ENCODE data around the gene NTHL1.
"Not testable (repeated sequence)": the region's sequence is repeated elsewhere in the genome, so short reads cannot be mapped to it uniquely, and the experiment has no call there.

The NTHL1 gene

DNA sequence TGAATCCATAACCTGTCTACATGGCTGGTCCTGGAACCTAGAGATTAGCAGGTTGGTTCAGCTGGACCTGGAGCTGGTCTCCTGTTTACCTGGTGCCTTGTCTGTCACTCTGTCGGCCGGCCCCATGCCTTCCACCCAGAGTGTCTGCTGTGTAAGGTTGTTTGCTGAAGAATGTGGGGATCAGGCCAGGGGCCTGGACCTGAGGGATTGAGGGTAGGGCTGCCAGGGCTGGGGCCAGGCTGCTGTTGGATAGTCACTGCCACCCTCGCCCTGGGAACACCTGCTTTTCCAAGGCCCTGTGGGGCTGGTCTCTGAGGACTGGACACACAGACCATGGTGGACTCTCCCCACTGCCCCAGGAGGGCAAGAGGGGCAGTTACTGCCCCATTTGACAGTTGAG is 19.5 kb downstream of the NTHL1 start:
- DNase-seq (ENCODE audit: low spot score): no peak

DNA sequence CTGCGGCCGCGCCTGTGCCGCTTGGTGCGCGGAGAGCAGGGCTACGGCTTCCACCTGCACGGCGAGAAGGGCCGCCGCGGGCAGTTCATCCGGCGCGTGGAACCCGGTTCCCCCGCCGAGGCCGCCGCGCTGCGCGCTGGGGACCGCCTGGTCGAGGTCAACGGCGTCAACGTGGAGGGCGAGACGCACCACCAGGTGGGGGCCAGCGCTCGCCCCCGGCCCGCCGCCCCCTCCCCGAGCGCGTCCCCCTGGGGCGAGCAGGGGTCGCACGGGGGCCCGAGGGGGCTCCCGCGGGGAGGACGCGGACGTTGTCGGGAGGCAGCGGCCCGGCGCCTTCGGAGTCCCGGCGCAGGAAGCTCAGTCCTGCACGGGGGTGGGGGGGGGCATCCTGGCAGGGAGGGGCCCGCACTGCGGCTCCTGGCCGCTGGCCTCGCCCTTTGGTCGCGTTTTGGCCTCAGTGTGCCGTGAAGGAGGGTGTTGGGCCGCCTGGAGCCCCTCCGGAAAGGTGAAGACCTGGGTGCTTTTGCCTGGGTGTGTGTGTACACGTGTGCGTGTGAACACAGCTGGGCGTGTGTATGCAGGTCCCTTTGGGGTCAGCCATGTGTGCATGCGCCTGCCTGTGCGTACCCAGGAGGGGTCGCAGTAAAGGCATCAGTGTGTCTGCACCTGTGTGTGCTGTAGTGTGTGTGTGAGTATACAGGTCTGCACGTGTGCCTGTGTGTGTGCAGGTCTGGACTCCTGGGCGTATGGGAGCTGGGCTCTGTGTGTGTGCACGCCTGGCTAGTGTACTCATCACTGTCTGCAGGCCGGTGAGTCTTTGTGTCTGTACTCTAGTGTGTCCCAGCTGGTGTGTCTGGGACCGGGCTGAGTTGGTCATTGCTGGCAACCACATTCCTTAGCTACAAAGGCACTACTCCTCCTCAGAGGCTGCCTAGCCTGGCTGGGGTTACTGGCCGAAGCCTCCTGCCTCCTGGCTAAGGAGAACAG is 20.3 kb downstream of the NTHL1 start:
- no peak for DNase-seq (ENCODE audit: low spot score)

GRCh38 chr16:2026461-2027023 is 21.1 kb downstream of the NTHL1 start, which contains the start of gene NHERF2:
TSS of gene NHERF2 (plus strand) at chr16:2026902. CDS start at chr16:2027006, 104 bp downstream.
- no peak for DNase-seq (ENCODE audit: low spot score)

DNA sequence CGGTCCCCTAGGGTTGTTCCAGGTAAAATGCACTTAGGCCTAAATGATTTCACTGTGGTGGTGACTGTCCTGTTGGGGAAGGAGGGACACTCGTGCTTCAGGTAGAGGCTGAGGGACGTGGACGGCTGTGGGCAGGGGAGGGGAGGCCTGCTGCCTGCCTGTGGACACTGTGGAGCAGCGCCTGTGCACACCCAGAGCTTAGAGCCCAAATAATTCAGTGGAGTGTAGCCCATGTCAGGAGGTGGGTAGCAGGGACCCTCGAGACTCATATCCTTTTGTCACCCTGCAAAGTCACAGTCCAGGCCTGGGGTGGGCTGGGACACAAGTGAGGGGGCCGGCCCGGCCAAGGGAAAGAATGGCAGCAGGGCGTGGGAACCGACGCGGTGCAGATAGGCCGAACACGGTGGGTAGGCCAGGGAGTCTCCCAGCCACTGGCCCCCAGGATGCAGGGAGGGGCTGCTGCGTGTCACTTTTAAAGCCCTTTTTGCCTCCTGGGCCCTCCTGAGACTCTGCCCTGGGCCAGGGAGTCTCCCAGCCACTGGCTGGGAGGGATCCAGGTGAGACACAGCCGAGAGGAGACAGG is 21.7 kb downstream of the NTHL1 start:
- no peak for DNase-seq (ENCODE audit: low spot score)

DNA sequence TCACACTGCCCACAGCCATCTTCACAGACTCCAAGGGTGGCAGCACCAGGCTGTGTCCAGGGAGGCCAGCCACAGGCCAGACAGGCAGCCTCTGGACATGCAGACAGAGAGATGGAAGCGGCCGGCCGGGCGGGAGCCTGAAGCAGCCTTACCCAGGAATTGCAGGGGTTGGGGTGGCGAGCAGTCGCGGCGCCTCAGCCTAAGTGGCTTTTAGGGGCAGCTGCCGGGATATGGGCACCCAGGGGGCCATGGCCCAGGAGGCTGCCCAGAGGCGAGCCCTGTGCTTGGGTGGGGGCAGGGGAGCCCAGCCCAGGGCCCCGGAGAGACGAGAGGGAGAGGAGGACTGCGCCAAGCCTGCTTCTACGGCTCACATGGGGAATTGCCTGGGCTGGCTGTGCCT is 22.4 kb downstream of the NTHL1 start:
- DNase-seq (ENCODE audit: low spot score): no peak

GRCh38 chr16:2024032-2024420 is 23.6 kb downstream of the NTHL1 start:
- DNase-seq (ENCODE audit: low spot score): no peak

GRCh38 chr16:2023092-2024031 is 24.3 kb downstream of the NTHL1 start:
- peak; percentile 95 for DNase-seq (ENCODE audit: low spot score)

- DNase-seq (ENCODE audit: low spot score): no peak
Observed at GRCh38 chr16:2022723-2023091, 24.9 kb downstream of the NTHL1 start.

GRCh38 chr16:2019921-2020831 is 27.5 kb downstream of the NTHL1 start:
- no peak for DNase-seq (ENCODE audit: low spot score)

DNA sequence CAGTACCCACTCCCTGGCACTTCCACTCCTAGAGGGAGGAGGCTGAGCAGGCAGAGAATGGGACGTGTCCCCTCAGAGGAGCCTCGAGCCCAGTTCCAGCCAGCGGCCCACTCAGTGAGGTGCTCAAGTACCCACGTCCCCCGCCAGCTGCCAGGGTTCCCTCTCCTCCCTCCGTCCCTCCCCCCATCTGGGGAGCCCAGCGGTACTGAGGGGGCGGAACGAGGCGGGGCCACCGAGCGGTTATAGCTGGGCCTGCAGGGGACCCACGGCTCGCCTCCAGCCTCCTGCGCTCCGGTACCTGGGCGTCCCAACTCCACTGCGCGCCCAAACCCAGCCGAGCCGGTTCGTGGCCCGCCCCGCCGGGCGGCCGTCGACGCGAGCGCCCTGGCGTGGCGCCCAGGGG is 28.1 kb downstream of the NTHL1 start, which contains the start of gene NPW:
Gene NPW, plus strand, starts transcription at position 268 of the 403 bp plus-strand sequence.
- no peak for DNase-seq (ENCODE audit: low spot score)

DNA sequence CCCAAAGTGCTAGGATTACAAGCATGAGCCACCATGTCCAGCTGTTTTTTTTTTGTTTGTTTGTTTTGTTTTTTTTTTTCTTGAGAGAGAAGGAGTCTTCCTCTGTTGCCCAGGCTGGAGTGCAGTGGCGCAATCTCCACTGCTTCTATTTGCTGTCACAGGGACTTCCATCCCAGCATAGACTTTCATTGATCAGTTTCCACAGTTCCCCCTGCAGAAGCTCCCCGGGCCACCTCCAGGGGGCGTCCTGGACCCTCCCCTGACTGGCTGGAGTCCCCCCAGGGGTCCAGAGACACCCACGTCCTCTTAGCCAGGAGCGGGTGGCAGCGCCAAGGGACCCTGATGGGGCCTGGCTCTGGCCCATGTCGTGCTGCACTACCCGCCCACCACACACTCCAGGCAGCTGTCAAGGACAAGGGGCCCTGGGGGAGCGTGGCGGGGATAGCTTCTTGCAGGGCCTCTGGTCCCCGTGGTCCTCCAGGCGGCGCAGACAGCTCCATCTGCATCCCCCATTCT is 31.2 kb downstream of the NTHL1 start:
- DNase-seq (ENCODE audit: low spot score): no peak

DNA sequence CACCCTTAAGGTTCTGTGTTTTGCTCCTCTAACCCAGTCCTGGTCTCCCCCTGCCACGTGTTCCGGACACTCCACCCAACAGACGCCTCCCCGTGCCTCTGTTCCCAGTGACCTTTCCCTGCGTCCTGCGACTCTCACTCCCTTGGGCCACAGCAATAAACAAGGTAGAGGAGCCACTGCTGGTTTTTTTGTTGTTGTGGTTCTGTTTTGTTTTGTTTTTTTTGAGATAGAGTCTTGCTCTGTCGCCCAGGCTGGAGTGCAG is 31.8 kb downstream of the NTHL1 start:
- DNase-seq (ENCODE audit: low spot score): no peak

DNA sequence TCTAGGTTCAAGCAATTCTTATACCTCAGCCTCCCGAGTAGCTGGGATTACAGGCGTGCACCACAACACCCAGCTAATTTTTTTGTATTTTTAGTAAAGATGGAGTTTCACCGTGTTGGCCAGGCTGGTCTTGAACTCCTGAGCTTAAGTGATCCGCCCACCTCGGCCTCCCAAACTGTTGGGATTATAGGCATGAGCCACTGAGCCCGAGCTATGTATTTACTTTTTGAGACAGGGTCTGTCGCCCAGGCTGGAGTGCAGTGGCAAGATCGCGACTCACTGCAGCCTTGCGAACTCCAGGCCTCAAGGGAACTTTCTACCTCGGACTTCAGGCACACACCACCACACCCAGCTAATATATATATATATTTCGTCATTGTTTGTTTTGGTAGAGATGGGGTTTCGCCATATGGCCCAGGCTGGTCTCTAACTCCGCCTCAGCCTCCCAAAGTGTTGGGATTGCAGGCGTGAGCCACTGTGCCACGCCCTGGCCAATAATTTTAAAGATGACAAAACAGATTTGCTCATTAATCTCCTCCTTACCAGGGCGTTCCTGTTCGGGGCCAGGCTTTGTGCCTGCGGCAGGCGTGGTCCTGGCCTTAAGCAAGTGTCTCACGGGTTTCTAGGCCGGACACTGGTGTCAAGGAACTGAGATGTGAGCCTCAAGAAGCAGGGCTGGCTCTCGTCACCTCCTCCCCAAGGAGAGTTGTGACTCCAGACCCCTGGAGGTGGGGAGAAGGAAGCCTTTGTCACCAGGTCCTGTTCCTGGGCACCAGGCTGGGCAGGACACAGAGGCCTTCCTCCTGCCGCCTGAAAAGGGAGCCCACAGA is 32.3 kb downstream of the NTHL1 start:
- no peak for DNase-seq (ENCODE audit: low spot score)

DNA sequence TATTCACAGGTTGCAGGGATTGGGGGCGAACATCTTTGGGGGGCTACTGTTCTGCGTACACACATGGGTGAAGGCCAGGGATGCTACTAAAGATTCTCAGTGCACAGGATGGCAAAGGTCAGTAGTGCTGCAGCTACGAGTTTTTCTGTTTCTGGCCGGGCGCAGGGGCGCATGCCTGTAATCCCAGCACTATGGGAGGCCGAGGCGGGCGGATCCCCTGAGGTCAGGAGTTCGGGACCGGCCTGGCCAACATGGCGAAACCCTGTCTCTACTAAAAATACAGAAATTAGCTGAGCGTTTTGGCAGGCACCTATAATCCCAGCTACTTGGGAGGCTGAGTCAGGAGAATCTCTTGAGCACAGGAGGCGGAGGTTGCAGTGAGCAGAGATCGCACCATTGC is 34.1 kb downstream of the NTHL1 start:
- DNase-seq (ENCODE audit: low spot score): no peak

- not testable (repeated sequence) for DNase-seq (ENCODE audit: low spot score)
Observed at GRCh38 chr16:2011726-2012125, 35.9 kb downstream of the NTHL1 start.

- peak; percentile 82 for DNase-seq (ENCODE audit: low spot score)
Observed at GRCh38 chr16:2009791-2010510, 37.7 kb downstream of the NTHL1 start, which contains the start of gene ZNF598. TSS of gene ZNF598 (minus strand) at chr16:2009821.

- no peak for DNase-seq (ENCODE audit: low spot score)
Observed at GRCh38 chr16:2009164-2009711, 38.4 kb downstream of the NTHL1 start.

DNA sequence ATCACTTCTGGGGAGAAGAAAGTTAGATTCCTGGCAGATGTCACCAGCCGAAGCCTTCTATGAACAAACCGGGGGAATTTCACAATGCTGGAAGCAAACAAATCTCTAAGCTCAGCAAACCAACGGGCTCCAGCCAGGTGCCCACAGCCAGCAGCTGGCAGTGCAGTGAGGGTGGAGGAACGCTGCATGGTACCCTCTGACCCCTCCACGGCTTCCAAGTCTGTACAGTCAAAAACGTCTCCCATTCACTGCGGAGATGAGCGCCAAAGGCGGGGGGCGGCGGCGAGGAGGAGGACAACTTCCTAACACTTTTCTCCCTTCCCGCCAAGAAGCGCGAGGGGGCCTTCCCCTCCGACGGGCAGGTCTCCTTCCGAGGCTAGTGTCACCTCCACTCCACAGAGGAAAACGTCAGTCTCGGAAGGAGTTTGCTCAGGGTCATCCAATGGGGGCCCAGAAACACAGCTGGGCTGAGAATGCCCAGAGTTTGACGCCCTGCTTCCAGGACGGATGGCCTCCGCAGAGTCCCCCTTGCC is 38.9 kb downstream of the NTHL1 start:
- no peak for DNase-seq (ENCODE audit: low spot score)
